ENCODE data around the gene LHFPL5. TPM values are rescaled to one million over a fixed set of nuclear protein-coding genes. Genes with fewer than 3 reads are reported as not detected.

The LHFPL5 gene
- total RNA-seq (2022; extraction: Qiagen RNA extraction) = 0.09 to 0.15 TPM (median 0.12 TPM) in 3 of 5 replicates, not detected in the others

GRCh38 chr6:35804996-35805736, at the start of gene LHFPL5:
TSS of gene LHFPL5 (plus strand) at chr6:35805352. CDS start at chr6:35805671, 319 bp downstream.

GRCh38 chr6:35776364-35777215, 28.6 kb upstream of the LHFPL5 start, which contains the start of gene CLPSL2:
TSS of gene CLPSL2 (plus strand) at chr6:35776598. CDS start at chr6:35776619, 21 bp downstream.

GRCh38 chr6:35780719-35781118, 24.4 kb upstream of the LHFPL5 start, which contains the start of gene CLPSL1:
TSS of gene CLPSL1 (plus strand) at chr6:35781019. CDS start at chr6:35781111, 92 bp downstream.

Other genes starting within 250 kb of the LHFPL5 start
- gene FKBP5, start 116.4 kb upstream of the LHFPL5 start, total RNA-seq (2022; extraction: Qiagen RNA extraction) = 102 to 165 TPM (median 126 TPM) in 5 replicates
- gene ARMC12, start 68.3 kb upstream of the LHFPL5 start, total RNA-seq (2022; extraction: Qiagen RNA extraction) = 0.52 to 1.0 TPM (median 0.62 TPM) in 5 replicates
- 0.60 to 1.6 TPM (median 0.66 TPM) in 5 replicates for gene CLPSL2, start 28.8 kb upstream of the LHFPL5 start, total RNA-seq (2022; extraction: Qiagen RNA extraction)
- gene CLPSL1, start 24.3 kb upstream of the LHFPL5 start, total RNA-seq (2022; extraction: Qiagen RNA extraction) = not detected in 5 replicates
- not detected in 5 replicates for gene CLPS, start 8.0 kb upstream of the LHFPL5 start, total RNA-seq (2022; extraction: Qiagen RNA extraction)
- gene SRPK1, start 115.7 kb downstream of the LHFPL5 start, total RNA-seq (2022; extraction: Qiagen RNA extraction) = 24.9 to 54.2 TPM (median 29.4 TPM) in 5 replicates
- 0.10 TPM in 1 of 5 replicates, not detected in the others for gene SLC26A8, start 219.3 kb downstream of the LHFPL5 start, total RNA-seq (2022; extraction: Qiagen RNA extraction)
- gene MAPK14, start 222.5 kb downstream of the LHFPL5 start, total RNA-seq (2022; extraction: Qiagen RNA extraction) = 21.9 to 30.1 TPM (median 26.6 TPM) in 5 replicates